Large intestine (tissue), 3 donors: ENCODE measurements around the gene KYNU. TPM values are rescaled to one million over a fixed set of nuclear protein-coding genes. Genes with fewer than 3 reads are reported as not detected.

Source experiments
- DNase-seq, 2 donors: peaks; one replicate each; pipeline versions ENCODE4 v3.0.0 to v3.0.0-alpha.2; 2013
- H3K27ac ChIP-seq: one replicate; pipeline ENCODE4 v1.5.1; 2013; ENCODE audit warnings: low read length
- H3K27me3 ChIP-seq: 2 replicates; pipeline ENCODE4 v1.6.1; 2013; ENCODE audit warnings: low read length; ENCODE audit not compliant: control insufficient read depth, insufficient read depth
- H3K36me3 ChIP-seq: 2 replicates; pipeline ENCODE4 v1.6.1; 2013; ENCODE audit warnings: low read length; ENCODE audit not compliant: control insufficient read depth, insufficient read depth
- H3K4me1 ChIP-seq: one replicate; pipeline ENCODE4 v1.6.1; 2013; ENCODE audit warnings: low read length; ENCODE audit not compliant: control insufficient read depth, insufficient read depth
- H3K4me3 ChIP-seq: one replicate; pipeline ENCODE4 v1.5.1; 2013; ENCODE audit warnings: low read length
- H3K9me3 ChIP-seq: one replicate; pipeline ENCODE4 v1.6.1; 2013; ENCODE audit warnings: mild to moderate bottlenecking, low read depth, low read length, moderate library complexity; ENCODE audit not compliant: control insufficient read depth
- WGBS: methylation state at CpG from one replicate; pipeline ENCODE4 v1.1.5; 2013; ENCODE audit warnings: low lambda C conversion rate; ENCODE audit not compliant: insufficient coverage; 5-methylcytosine and 5-hydroxymethylcytosine counted together
- polyA plus RNA-seq: library from polyadenylated mRNA; unstranded; fragments of 120-200 nt; gene quantifications from one replicate; pipeline ENCODE4 v1.2.1, GENCODE V29; 2013

KYNU gene
- polyA plus RNA-seq, 1 donor, result 3.1 TPM

GRCh38 chr2:142974288-142975024 lies 97.0 kb downstream of the KYNU start:
- Histone ChIP-seq H3K36me3 (no peaks in the 10 kb centered on the region), H3K9me3 (no peaks in the 10 kb centered on the region), H3K4me1 (peaks cover 12% of the 10 kb centered on the region), H3K27me3 (no peaks in the 10 kb centered on the region), H3K27ac (peak overlapping the region; percentile 11), H3K4me3 (no peak overlapping the region)
- DNase-seq, result peak in 1 of 2 donors; percentile 59
- no CpG with 5 or more reads among the region's 3 CpGs for WGBS

- no CpG with 5 or more reads among the region's 1 CpG for WGBS
- Histone ChIP-seq H3K4me3 (no peak overlapping the region), H3K36me3 (no peaks in the 10 kb centered on the region), H3K4me1 (peaks cover 17% of the 10 kb centered on the region), H3K27ac (no peak overlapping the region), H3K9me3 (no peaks in the 10 kb centered on the region), H3K27me3 (no peaks in the 10 kb centered on the region)
- DNase-seq, result peak in 1 of 2 donors; percentile 26
These were observed 97.8 kb downstream of the KYNU start for GRCh38 chr2:142975239-142975638.

GRCh38 chr2:142980246-142981068 lies 103.0 kb downstream of the KYNU start:
- Histone ChIP-seq H3K36me3 (no peaks in the 10 kb centered on the region), H3K27me3 (no peaks in the 10 kb centered on the region), H3K9me3 (no peaks in the 10 kb centered on the region), H3K4me3 (no peak overlapping the region), H3K27ac (no peak overlapping the region), H3K4me1 (peaks cover 18% of the 10 kb centered on the region)
- peak in 1 of 2 donors; percentile 25 for DNase-seq

- Histone ChIP-seq H3K36me3 (no peaks in the 10 kb centered on the region), H3K4me3 (no peak overlapping the region), H3K27me3 (no peaks in the 10 kb centered on the region), H3K9me3 (no peaks in the 10 kb centered on the region), H3K4me1 (peaks cover 18% of the 10 kb centered on the region), H3K27ac (no peak overlapping the region)
- 0% methylated on average over 1 of the region's 1 CpG for WGBS
- DNase-seq, result no peak
These were observed 103.6 kb downstream of the KYNU start for GRCh38 chr2:142981069-142981378.

GRCh38 chr2:142981756-142982155 lies 104.3 kb downstream of the KYNU start:
- Histone ChIP-seq H3K27me3 (no peaks in the 10 kb centered on the region), H3K27ac (no peak overlapping the region), H3K4me1 (peaks cover 18% of the 10 kb centered on the region), H3K4me3 (no peak overlapping the region), H3K9me3 (no peaks in the 10 kb centered on the region), H3K36me3 (no peaks in the 10 kb centered on the region)
- 100% methylated on average over 1 of the region's 3 CpGs for WGBS
- no peak for DNase-seq

- no peak overlapping the region for H3K27ac ChIP-seq
- H3K36me3 ChIP-seq, result no peaks in the 10 kb centered on the region
- no peaks in the 10 kb centered on the region for H3K9me3 ChIP-seq
- peaks cover 18% of the 10 kb centered on the region for H3K4me1 ChIP-seq
- no CpG with 5 or more reads among the region's 1 CpG for WGBS
- no peak overlapping the region for H3K4me3 ChIP-seq
- no peak for DNase-seq
- no peaks in the 10 kb centered on the region for H3K27me3 ChIP-seq
These were observed 105.7 kb downstream of the KYNU start for GRCh38 chr2:142983174-142983573.

GRCh38 chr2:142984657-142985056 lies 107.2 kb downstream of the KYNU start:
- Histone ChIP-seq H3K27ac (no peak overlapping the region), H3K36me3 (no peaks in the 10 kb centered on the region), H3K4me1 (peaks cover 18% of the 10 kb centered on the region), H3K27me3 (no peaks in the 10 kb centered on the region), H3K9me3 (no peaks in the 10 kb centered on the region), H3K4me3 (no peak overlapping the region)
- no peak for DNase-seq
- no CpG with 5 or more reads among the region's 2 CpGs for WGBS

GRCh38 chr2:142987044-142987443 lies 109.6 kb downstream of the KYNU start:
- Histone ChIP-seq H3K27me3 (no peaks in the 10 kb centered on the region), H3K9me3 (no peaks in the 10 kb centered on the region)
- no CpG with 5 or more reads among the region's 2 CpGs for WGBS

GRCh38 chr2:142989273-142990204 lies 112.1 kb downstream of the KYNU start:
- no peaks in the 10 kb centered on the region for H3K9me3 ChIP-seq
- no peaks in the 10 kb centered on the region for H3K4me1 ChIP-seq
- no peaks in the 10 kb centered on the region for H3K36me3 ChIP-seq
- peak in 1 of 2 donors; percentile 28 for DNase-seq
- H3K27ac ChIP-seq, result no peak overlapping the region
- WGBS, result 0% methylated on average over 1 of the region's 5 CpGs
- no peak overlapping the region for H3K4me3 ChIP-seq
- no peaks in the 10 kb centered on the region for H3K27me3 ChIP-seq

More at GRCh38 chr2:142987044-142987443, 109.6 kb downstream of the KYNU start:
- H3K27ac ChIP-seq, result no peak overlapping the region
- H3K36me3 ChIP-seq, result no peaks in the 10 kb centered on the region
- H3K4me1 ChIP-seq, result peaks cover 8% of the 10 kb centered on the region
- DNase-seq, result no peak
- no peak overlapping the region for H3K4me3 ChIP-seq

GRCh38 chr2:142991295-142991694 lies 113.8 kb downstream of the KYNU start:
- 60% methylated on average over 1 of the region's 3 CpGs for WGBS
- DNase-seq, result no peak
- Histone ChIP-seq H3K27ac (no peak overlapping the region), H3K4me3 (no peak overlapping the region), H3K27me3 (no peaks in the 10 kb centered on the region), H3K4me1 (no peaks in the 10 kb centered on the region), H3K9me3 (no peaks in the 10 kb centered on the region), H3K36me3 (no peaks in the 10 kb centered on the region)
